IPS-18c (cell line): ENCODE results near the gene ADO.

Experiments used
- H3K4me3 ChIP-seq: 2 replicates; pipeline ENCODE4 v1.7.0; 2013; ENCODE audit warnings: low read depth, mild to moderate bottlenecking, low read length, moderate library complexity; ENCODE audit not compliant: insufficient read depth
- H3K9me3 ChIP-seq: one replicate; pipeline ENCODE4 v1.6.1; 2013; ENCODE audit warnings: mild to moderate bottlenecking, low read length, moderate library complexity; ENCODE audit not compliant: control insufficient read depth, insufficient read depth

The ADO gene

GRCh38 chr10:62813981-62814380 lies 9.5 kb downstream of the ADO start:
- Histone ChIP-seq H3K4me3 (no peak overlapping the region), H3K9me3 (no peaks in the 10 kb centered on the region)

GRCh38 chr10:62814756-62815380 lies 10.3 kb downstream of the ADO start:
- no peaks in the 10 kb centered on the region for H3K9me3 ChIP-seq
- H3K4me3 ChIP-seq = peak overlapping the region; percentile 72

- Histone ChIP-seq H3K9me3 (no peaks in the 10 kb centered on the region), H3K4me3 (peak overlapping the region; percentile 72)
Observed at GRCh38 chr10:62815381-62816075, 11.0 kb downstream of the ADO start.

- Histone ChIP-seq H3K9me3 (no peaks in the 10 kb centered on the region), H3K4me3 (peak overlapping the region; percentile 72)
Observed at GRCh38 chr10:62816076-62816330, 11.5 kb downstream of the ADO start.

DNA sequence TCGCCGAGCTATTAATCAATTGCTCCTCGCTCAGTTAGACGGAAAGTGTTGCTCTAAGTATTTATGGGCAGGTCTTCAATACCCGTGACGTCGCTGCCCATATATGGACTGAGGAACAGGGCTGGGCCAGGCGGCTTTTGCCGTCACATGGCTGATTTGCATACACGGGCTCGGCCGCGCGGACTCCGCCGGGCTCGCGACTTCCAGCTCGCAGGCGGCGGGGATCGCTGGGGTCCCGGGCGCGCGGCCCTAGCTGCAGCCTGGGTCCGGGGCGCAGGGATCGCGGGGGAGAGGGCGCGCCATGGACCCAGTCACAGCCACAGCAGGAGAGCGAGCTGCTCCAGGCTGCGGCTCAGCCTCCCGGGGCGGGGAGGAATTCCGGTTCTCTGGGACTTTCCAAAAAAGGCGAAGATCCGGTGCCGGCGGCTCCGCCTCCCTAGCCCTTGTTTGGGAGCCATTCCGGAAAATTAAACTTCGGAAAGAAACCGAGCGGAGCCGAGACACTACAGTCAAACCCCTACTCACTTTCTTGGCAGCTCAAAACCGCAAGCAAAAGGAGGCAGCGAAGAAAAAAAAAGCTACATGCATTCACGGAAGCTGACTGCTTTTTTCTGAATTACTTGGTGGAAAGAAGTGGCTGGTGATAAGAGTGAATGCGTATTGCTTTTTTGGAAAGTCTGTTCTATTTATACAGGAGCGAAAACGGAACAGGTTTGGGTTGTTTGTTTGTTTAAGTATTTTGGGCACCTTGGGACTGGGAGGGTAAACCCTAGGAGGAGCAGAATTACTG lies 12.0 kb downstream of the ADO start, which contains the start of gene EGR2:
TSS of gene EGR2 (minus strand) at position 36 of the 790 bp plus-strand sequence. CDS start 337 bp downstream, outside the sequence.
- Histone ChIP-seq H3K9me3 (no peaks in the 10 kb centered on the region), H3K4me3 (peak within 1 kb of the TSS; percentile 72)

DNA sequence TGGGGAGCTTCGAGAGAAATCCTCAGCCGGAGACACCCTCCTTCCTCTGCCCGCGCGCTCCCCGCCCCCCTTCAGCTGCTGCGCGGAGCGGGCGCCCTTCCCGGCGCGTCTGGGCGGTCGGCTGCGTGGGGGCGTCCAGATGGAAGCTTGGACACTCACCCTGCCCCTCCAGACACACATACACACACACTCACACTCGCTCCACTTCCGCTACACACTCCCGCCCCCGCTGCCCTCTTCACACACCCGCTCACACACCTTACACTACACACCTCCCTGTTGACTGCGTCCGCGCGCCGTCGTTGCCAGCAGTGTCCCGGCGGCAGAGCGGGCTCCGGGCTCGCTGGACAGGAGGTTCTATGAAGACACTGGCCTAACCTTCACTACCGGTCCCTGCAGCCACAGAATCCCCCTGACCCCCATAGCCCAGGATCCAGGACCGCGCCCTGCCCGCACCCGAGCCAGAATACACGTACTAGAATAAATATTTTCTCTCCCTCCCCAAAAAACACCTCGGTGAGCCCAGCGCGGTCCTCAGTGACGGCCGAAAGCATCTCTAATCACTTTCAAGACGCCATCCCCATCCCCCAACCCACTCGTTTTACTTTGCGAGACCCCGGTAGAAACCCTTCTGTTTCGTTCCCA lies 12.7 kb downstream of the ADO start:
- Histone ChIP-seq H3K9me3 (no peaks in the 10 kb centered on the region), H3K4me3 (peak overlapping the region; percentile 72)

DNA sequence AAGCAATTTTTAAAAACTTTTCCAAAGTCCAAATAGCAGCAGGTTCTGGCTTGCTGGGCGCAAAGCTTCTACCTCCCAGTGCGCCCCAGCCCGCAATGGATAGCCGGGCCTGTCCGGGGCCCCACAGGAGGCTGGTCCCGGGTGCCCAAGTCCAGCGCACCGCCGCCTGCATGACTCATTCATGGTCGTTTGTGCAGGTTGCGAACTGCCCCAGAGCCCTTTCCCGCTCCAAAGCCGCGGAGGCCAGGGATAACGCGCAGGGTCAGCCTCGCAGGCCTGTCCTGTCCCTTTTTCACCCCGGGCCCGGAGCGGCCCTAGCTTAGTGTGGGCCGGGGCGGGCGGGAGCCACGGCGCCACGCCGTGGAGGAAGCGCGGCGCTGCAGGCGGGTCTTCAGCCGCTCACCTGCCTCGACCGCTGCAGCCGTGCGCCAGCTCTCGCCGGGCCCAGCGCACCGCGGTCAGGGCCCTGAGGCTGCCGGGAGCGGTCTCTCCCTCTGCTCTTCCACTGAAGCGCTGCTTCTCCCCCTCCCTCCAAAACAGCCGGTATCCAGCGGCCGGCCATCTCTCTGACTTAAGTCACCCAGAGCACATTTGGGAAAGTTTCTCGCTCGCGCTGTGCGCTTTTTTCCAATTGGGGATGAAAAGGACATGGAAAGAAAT lies 13.4 kb downstream of the ADO start:
- Histone ChIP-seq H3K9me3 (no peaks in the 10 kb centered on the region), H3K4me3 (peak overlapping the region; percentile 72)

GRCh38 chr10:62818426-62819011 lies 14.0 kb downstream of the ADO start:
- Histone ChIP-seq H3K9me3 (no peaks in the 10 kb centered on the region), H3K4me3 (peak overlapping the region; percentile 35)

DNA sequence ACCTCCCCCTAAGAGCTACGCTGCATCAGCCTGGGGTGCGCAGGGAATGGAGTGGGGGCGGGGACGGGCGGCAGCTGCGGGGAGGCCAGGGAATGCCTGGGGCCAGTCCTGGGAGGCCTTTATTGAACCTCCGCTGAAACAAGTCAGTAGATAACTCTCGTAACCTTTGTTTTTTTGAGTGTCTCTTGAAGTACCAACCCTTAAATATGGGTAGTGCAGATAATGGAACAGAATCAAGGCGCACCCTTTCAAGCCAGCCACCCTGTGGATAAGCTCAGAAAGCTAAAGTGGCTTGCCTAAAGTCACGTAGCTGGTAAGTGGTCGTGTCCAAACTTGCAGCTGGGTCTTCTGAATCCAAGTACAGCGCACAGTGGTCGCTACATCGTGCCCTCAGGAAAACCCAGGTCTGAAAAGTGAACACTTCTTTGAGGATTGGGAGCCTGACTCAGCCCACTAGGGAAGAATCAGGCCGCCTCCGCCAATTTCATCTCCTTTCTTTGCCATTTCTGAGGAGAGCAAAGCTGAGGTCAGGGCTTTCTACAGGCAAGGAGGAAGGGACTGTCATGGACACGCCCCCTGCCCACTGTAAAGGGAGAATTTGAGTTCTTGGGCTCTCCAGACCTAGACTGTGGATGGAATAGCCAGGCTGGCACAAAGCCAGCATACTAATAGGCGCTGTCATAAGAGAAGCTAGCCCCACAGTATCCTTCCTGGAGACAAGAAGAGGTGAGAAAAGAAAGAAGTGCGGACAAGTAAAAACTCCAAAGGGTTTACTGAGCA lies 14.8 kb downstream of the ADO start:
- Histone ChIP-seq H3K4me3 (no peak overlapping the region; the same call in 1 of the 2 replicates), H3K9me3 (no peaks in the 10 kb centered on the region)

- Histone ChIP-seq H3K4me3 (no peak overlapping the region), H3K9me3 (no peaks in the 10 kb centered on the region)
Observed at GRCh38 chr10:62820586-62820985, 16.1 kb downstream of the ADO start.

DNA sequence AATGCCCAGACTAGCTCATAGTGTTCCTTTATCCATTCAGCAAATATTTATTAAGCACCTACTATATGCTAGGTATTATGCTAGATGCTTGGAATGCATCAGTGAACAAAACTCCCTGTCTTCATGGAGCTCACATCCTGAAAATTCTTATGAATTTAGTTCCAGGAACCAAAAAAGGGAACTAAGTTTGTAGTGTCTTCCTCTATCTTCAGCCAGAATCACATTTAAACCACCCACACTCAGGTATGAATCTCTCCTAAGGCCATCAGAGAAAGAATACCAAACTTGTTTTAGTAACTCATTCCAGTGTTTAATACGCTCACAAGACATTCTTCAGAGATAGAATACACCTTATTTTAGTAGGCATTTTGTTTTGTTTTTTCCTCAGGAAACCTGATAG lies 21.8 kb downstream of the ADO start:
- no peaks in the 10 kb centered on the region for H3K9me3 ChIP-seq
- no peak overlapping the region for H3K4me3 ChIP-seq

DNA sequence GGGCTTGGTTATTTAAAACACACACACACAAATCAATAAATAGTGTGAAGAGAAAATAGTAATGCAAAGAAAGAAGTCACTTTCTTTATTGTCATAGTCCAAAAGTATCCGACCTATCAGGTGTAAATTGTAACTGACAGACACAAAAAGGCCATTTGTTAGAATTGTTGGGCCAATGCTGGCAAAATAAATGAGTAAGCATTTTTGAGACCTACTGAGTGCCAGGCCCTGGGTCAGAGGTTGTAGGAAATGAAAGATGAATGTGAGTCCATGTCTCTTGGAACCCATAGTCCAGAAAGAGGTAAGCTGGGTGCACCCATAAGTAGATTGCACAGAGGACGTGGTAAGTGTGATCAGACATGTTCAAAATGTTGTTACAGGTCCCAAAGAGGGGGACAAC lies 25.1 kb downstream of the ADO start:
- no peak overlapping the region for H3K4me3 ChIP-seq
- H3K9me3 ChIP-seq = no peaks in the 10 kb centered on the region

DNA sequence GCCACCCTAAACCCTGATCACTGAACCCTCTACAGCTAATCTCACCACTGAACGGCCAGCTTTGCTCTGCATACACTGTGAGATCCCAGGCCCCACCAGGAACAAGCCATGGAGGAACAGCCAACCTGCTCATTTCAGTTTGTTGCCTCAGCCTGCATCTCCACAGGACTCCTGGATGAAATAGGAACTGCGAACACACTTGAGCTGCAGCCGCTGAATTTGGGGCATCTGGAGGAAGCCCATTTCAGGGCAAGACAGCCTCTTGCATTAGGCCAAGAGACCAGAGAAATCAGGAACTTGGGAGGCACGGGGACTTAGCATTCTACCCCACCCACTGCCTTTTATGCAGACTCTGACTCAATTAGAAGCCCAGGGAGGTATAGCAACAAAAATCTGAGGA lies 26.2 kb downstream of the ADO start:
- H3K4me3 ChIP-seq = no peak overlapping the region
- H3K9me3 ChIP-seq = no peaks in the 10 kb centered on the region

- Histone ChIP-seq H3K4me3 (no peak overlapping the region), H3K9me3 (no peaks in the 10 kb centered on the region)
Observed at GRCh38 chr10:62831346-62831745, 26.8 kb downstream of the ADO start.

DNA sequence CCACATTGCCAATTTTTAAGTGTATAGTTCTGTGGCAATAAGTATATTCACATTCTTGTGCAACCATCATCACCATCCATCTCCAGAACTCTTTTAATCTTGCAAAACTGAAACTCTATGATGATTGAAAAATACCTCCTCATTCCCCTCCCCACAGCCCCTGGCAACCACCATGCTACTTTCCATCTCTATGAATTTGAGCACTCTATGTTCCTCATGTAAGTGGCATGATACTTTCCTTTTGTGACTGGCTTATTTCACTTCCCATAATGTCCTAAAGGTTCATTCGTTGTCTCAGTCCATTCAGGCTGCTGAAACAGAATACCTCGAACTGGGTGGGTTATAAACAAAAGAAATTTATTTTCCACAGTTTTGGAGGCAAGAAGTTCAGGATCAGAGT lies 35.1 kb downstream of the ADO start:
- Histone ChIP-seq H3K4me3 (no peak overlapping the region), H3K9me3 (no peaks in the 10 kb centered on the region)

- Histone ChIP-seq H3K9me3 (no peaks in the 10 kb centered on the region), H3K4me3 (no peak overlapping the region)
Observed at GRCh38 chr10:62842983-62843382, 38.5 kb downstream of the ADO start.
